K562 (cell line): ENCODE measurements around the gene BOLA1. TPM values are rescaled to one million over a fixed set of nuclear protein-coding genes. Genes with fewer than 3 reads are reported as not detected.

Source experiments
- PYGO2 ChIP-seq: fragments of 450-650 bp; IDR thresholded peaks from 2 replicates; pipeline ENCODE4 v1.6.1; 2016; ENCODE audit warnings: mild to moderate bottlenecking, missing genetic modification characterization, moderate library complexity, missing compliant biosample characterization
- STAT5B ChIP-seq: fragments of 250-450 bp; sonication (Bioruptor Pico); IDR thresholded peaks from 2 replicates; pipeline ENCODE4 v1.8.0; 2021; ENCODE audit warnings: mild to moderate bottlenecking, inconsistent platforms
- ZBED1 ChIP-seq: IDR thresholded peaks from 2 replicates; pipeline ENCODE4 v1.6.1; 2014
- ZNF165 ChIP-seq: fragments of 250-450 bp; sonication (Bioruptor Pico); IDR thresholded peaks from 2 replicates; pipeline ENCODE4 v1.4.0; 2020; ENCODE audit warnings: borderline replicate concordance
- polyA plus RNA-seq, 8 experiments: library from polyadenylated mRNA; depleted of rRNA in 4 of 8; stranded (reverse) in 5 of 8; unstranded in 3 of 8; fragments of >200 nt; fragmentation: Nextera tagmentation in 2 of 8; fragmentation: Illumina TruSeq in 1 of 8; extraction: Ambion mirVana in 2 of 8; extraction: Trizol in 1 of 8; gene quantifications; 2 replicates each; pipeline versions ENCODE4 v1.2.1 to v1.2.3, GENCODE V29; 2011 to 2014; ENCODE audit warnings: inconsistent platforms in 1 of 8, missing spikeins in 1 of 8
- total RNA-seq, 7 experiments: library from RNA; depleted of rRNA in 6 of 7; stranded (reverse); fragments of >200 nt in 6 of 7; fragmentation: Illumina TruSeq in 2 of 7; extraction: Trizol in 2 of 7; gene quantifications; 2 replicates each; pipeline versions ENCODE4 v1.2.1 to v1.2.3, GENCODE V29; 2011 to 2021; ENCODE audit warnings: low replicate concordance in 1 of 7
- TF ChIP-seq, protein P1 (sequence below): fragments of 450-650 bp; IDR thresholded peaks from 2 replicates; pipeline ENCODE4 v1.6.1; 2016; ENCODE audit warnings: missing biosample characterization, missing genetic modification characterization
- TF ChIP-seq, protein P2 (sequence below), 2 experiments: fragments of 450-650 bp; IDR thresholded peaks; 2 replicates each; pipeline ENCODE4 v1.6.1; 2016; ENCODE audit warnings: mild to moderate bottlenecking in 2 of 2, borderline replicate concordance in 1 of 2, low read depth in 1 of 2, moderate library complexity in 1 of 2
- TF ChIP-seq, protein P3 (sequence below): fragments of 450-650 bp; formaldehyde crosslinking; IDR thresholded peaks from 2 replicates; pipeline ENCODE4 v1.4.0; 2020; ENCODE audit warnings: mild to moderate bottlenecking, moderate library complexity
- TF ChIP-seq, protein P4 (sequence below): fragments of 200-800 bp; sonication (Bioruptor generic); IDR thresholded peaks from 2 replicates; pipeline ENCODE4 v1.6.1; 2016; ENCODE audit warnings: missing genetic modification characterization, missing compliant biosample characterization

Gene BOLA1
- total and polyA plus RNA-seq, 9 of the 15 experiments (the other 6 are each of a cell fraction or from before 2014, with no cell fraction given) = 0.18 to 1.2 (median 0.40) TPM; not detected in 2

DNA sequence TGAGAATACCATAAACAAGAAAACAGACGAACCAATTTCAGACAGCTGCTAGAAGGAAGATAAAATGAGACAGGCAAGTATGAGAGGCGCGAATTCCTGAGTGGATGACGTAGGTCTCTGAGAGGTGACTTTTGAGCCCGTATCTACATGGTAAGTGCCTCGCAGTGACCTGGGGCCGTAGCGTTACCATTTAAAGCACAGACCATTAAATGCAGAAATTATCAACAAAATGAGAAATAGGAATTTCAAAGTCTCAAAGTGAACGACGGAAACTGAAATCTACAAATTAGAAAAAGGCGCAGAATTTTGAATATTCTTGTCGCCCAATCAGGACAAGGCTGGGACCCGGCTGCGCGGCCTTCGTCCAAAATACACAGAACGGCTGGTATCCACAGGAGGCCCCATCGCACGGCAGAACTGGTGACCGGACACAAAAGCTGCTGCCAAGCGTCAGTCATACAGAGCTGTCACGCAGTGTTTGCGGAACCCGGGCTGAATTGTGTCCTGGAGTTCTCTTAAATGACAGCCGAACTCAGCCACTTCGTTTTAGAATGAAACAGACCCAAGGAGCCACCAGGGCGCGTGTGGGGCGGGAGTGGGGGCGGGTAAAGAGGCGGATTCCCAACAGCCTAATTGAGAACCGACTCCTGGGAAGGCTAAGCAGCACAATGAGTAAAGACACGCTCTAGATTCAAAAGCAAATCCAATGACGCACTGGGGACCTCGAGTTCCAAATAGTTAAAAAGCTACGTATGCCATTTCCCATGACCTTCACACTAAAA lies 13.8 kb upstream of the BOLA1 start (continued):
- TF ChIP-seq, protein P1, sequence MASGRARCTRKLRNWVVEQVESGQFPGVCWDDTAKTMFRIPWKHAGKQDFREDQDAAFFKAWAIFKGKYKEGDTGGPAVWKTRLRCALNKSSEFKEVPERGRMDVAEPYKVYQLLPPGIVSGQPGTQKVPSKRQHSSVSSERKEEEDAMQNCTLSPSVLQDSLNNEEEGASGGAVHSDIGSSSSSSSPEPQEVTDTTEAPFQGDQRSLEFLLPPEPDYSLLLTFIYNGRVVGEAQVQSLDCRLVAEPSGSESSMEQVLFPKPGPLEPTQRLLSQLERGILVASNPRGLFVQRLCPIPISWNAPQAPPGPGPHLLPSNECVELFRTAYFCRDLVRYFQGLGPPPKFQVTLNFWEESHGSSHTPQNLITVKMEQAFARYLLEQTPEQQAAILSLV = no peak
- TF ChIP-seq, protein P2, sequence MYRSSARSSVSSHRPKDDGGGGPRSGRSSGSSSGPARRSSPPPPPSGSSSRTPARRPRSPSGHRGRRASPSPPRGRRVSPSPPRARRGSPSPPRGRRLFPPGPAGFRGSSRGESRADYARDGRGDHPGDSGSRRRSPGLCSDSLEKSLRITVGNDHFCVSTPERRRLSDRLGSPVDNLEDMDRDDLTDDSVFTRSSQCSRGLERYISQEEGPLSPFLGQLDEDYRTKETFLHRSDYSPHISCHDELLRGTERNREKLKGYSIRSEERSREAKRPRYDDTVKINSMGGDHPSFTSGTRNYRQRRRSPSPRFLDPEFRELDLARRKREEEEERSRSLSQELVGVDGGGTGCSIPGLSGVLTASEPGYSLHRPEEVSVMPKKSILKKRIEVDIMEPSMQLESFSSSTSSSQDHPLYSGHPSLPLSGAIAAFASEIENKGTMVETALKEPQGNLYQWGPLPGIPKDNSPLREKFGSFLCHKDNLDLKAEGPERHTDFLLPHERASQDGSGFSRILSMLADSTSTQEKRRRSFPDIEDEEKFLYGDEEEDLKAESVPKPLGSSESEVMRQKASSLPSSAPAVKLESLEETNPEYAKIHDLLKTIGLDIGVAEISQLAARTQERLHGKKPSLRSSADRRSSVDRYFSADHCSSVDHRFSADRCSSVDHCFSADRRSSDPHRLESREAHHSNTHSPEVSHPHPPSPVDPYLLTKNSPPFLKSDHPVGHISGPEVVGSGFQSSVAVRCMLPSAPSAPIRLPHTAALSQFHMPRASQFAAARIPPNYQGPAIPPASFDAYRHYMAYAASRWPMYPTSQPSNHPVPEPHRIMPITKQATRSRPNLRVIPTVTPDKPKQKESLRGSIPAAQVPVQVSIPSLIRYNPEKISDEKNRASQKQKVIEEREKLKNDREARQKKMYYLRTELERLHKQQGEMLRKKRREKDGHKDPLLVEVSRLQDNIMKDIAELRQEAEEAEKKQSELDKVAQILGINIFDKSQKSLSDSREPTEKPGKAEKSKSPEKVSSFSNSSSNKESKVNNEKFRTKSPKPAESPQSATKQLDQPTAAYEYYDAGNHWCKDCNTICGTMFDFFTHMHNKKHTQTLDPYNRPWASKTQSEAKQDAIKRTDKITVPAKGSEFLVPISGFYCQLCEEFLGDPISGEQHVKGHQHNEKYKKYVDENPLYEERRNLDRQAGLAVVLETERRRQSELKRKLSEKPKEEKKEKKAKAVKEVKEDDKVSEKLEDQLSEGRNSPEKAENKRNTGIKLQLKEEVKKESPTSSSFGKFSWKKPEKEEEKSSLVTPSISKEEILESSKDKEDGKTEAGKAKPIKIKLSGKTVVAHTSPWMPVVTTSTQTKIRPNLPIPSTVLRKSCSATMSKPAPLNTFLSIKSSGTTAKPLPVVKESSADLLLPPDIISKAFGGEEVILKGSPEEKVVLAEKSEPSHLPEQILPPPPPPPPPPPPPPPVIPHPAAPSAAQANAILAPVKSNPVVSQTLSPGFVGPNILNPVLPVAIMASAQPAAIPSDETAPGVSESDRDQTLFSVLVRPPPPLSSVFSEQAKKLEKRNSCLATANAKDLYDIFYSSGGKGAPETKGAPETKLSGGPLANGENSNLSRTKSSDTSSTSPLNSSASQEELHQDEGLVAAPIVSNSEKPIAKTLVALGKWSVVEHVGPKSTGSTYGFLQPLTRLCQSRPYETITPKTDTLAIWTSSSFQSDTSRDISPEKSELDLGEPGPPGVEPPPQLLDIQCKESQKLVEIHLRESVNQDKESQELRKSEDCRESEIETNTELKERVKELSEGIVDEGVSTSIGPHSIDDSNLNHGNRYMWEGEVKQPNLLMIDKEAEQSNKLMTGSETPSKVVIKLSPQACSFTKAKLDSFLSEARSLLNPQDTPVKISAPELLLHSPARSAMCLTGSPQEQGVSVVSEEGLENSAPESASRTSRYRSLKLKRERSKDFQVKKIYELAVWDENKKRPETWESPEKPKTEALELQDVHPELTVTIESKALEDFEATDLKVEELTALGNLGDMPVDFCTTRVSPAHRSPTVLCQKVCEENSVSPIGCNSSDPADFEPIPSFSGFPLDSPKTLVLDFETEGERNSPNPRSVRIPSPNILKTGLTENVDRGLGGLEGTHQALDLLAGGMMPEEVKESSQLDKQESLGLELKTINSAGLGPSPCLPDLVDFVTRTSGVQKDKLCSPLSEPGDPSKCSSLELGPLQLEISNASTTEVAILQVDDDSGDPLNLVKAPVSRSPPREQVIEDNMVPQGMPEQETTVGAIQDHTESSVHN (IDR thresholded peaks at IDR 0.05; ENCODE audit: borderline replicate concordance in 1 of 2, low read depth in 1 of 2) = 0 out of 4 replicates have a peak, but pooled peaks of 1 of the 2 experiments have one; percentile 44
- TF ChIP-seq ZNF165 (CRISPR knock-in tag) = no peak; the same call in 1 of the 2 replicates
- TF ChIP-seq PYGO2 (tag) = no peak
- peak; percentile 42; the same call in 1 of the 2 replicates for TF ChIP-seq ZBED1
- TF ChIP-seq, protein P3, sequence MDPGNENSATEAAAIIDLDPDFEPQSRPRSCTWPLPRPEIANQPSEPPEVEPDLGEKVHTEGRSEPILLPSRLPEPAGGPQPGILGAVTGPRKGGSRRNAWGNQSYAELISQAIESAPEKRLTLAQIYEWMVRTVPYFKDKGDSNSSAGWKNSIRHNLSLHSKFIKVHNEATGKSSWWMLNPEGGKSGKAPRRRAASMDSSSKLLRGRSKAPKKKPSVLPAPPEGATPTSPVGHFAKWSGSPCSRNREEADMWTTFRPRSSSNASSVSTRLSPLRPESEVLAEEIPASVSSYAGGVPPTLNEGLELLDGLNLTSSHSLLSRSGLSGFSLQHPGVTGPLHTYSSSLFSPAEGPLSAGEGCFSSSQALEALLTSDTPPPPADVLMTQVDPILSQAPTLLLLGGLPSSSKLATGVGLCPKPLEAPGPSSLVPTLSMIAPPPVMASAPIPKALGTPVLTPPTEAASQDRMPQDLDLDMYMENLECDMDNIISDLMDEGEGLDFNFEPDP (CRISPR knock-in tag) = no peak
- TF ChIP-seq, protein P4, sequence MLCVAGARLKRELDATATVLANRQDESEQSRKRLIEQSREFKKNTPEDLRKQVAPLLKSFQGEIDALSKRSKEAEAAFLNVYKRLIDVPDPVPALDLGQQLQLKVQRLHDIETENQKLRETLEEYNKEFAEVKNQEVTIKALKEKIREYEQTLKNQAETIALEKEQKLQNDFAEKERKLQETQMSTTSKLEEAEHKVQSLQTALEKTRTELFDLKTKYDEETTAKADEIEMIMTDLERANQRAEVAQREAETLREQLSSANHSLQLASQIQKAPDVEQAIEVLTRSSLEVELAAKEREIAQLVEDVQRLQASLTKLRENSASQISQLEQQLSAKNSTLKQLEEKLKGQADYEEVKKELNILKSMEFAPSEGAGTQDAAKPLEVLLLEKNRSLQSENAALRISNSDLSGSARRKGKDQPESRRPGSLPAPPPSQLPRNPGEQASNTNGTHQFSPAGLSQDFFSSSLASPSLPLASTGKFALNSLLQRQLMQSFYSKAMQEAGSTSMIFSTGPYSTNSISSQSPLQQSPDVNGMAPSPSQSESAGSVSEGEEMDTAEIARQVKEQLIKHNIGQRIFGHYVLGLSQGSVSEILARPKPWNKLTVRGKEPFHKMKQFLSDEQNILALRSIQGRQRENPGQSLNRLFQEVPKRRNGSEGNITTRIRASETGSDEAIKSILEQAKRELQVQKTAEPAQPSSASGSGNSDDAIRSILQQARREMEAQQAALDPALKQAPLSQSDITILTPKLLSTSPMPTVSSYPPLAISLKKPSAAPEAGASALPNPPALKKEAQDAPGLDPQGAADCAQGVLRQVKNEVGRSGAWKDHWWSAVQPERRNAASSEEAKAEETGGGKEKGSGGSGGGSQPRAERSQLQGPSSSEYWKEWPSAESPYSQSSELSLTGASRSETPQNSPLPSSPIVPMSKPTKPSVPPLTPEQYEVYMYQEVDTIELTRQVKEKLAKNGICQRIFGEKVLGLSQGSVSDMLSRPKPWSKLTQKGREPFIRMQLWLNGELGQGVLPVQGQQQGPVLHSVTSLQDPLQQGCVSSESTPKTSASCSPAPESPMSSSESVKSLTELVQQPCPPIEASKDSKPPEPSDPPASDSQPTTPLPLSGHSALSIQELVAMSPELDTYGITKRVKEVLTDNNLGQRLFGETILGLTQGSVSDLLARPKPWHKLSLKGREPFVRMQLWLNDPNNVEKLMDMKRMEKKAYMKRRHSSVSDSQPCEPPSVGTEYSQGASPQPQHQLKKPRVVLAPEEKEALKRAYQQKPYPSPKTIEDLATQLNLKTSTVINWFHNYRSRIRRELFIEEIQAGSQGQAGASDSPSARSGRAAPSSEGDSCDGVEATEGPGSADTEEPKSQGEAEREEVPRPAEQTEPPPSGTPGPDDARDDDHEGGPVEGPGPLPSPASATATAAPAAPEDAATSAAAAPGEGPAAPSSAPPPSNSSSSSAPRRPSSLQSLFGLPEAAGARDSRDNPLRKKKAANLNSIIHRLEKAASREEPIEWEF (CRISPR knock-in tag) = no peak
- TF ChIP-seq STAT5B (CRISPR knock-in tag) = no peak
